Ramos (cell line): Measurements from ENCODE around the gene HBEGF.

Experiments used
- in situ Hi-C: fragments of 300-500 bp; cut with MboI; formaldehyde crosslinking; loops from one replicate; pipeline ENCODE4 v1.14.3; 2022; ENCODE audit warnings: low sequenced_read_pairs; ENCODE audit not compliant: unreplicated experiment

Gene HBEGF

GRCh38 chr5:140339636-140340035, 6.8 kb downstream of the HBEGF start:
- in situ Hi-C loops: no loop called here

GRCh38 chr5:140338908-140339307, 7.5 kb downstream of the HBEGF start:
- in situ Hi-C loops: no loop called here

GRCh38 chr5:140338336-140338735, 8.1 kb downstream of the HBEGF start:
- in situ Hi-C loops: no loop called here

DNA sequence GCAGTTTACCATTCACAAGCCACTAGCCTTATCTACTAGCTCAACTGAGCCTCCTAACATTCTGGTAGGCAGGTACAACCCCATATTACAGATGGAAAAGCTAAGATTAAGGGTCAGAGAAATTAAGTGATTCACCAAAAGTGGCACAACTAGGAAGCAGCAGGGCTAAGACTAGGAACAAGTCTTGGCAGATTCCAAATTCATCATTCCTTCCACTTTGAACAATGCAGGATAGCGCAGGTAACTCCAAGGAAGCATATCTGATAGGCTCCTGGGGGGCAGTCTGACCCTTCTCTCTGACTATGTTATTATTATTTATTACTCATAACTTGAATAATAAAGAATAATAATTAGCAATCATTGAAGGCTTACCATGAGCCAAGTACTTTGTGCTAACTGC, 8.5 kb downstream of the HBEGF start:
- in situ Hi-C loops: no loop called here

DNA sequence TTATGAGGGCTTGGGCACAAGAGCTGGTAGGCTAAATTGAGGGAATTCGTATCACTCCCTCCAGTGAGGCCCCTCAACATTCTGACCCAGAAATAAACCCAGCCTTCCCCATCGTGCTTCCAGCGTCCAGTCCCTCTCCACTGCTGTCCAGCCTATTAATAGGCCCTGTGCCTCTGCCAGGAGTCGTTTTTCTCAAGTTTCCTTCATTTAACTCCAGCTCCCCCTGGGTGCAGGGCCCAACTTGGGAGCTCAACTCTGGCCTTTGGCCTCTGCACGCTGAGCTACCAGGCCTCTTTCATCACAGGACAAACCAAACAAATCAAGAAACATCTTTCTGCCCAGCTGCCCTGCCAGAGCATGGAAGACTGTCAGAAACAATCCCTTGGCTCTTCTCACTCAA, 10.0 kb downstream of the HBEGF start:
- in situ Hi-C loops: no loop called here

- in situ Hi-C loops: no loop called here
Observed at GRCh38 chr5:140331638-140332037, 14.8 kb downstream of the HBEGF start.

DNA sequence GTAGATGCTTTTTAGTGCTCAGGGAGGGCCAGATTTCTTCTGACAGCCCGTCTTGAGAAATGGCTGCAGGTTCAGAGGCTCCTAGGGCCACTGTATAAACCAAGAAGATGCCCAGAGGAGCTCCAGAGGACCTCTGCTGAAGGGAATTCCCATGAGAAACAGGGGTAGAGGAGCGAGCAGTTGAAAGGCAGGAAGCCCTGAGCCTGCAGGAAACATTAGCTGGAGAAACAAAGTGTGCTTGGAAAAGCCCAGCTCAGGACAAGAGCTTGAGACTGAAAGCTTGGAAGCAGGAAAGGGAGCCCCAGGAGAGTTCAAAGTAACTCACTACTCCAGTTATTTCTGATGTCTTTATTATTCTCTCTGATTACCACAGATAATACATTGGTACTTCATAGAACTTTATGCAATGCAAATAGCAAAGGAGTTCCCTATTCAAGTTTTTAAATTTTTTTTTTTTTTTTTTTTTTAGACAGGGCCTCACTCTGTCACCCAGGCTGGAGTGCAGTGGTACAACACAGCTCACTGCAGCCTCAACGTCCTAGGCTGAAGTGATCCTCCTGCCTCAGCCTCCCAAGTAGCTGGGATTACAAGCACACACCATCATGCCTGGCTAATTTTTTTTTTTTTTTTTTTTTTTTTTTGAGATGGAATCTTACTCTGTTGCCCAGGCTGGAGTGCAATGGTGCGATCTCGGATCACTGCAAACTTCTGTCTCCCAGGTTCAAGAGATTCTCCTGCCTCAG, 16.5 kb downstream of the HBEGF start:
- in situ Hi-C loops: no loop called here

- in situ Hi-C loops: no loop called here
Observed at GRCh38 chr5:140328036-140328764, 18.2 kb downstream of the HBEGF start.

GRCh38 chr5:140327589-140327988, 18.8 kb downstream of the HBEGF start:
- in situ Hi-C loops: no loop called here

GRCh38 chr5:140325486-140325885, 20.9 kb downstream of the HBEGF start:
- in situ Hi-C loops: no loop called here

DNA sequence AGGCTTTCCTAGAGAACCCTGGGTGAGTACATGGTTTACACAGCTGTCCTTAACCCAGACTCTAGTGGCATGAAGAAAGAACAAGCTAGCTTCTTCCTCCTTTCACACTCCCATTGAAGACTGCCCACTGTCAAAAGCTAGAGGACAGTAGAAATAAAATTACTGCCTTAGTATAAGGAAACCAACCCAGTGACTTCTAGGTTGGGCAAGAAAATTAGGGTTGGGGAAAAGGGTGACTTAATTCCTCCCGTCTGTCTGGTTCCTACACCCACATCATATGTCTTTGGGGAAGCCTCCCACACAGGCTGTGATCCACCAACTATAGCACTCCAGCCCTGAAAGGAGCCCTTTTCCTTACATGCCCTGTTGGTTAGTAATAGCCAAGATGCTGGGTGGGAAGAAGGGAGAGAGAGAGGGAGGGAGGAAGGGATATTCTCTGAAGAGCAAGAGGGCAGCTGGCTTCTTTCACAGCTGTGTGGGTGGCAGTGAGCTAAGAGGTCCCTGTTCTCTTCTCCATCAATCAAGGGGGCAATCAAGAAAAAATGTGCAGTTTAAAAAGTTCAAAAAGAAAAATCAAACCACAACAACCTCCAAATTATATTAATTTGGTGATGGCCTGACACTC, 21.7 kb downstream of the HBEGF start:
- in situ Hi-C loops: no loop called here

- in situ Hi-C loops: no loop called here
Observed at GRCh38 chr5:140324041-140324600, 22.3 kb downstream of the HBEGF start.

GRCh38 chr5:140322751-140323731, 23.4 kb downstream of the HBEGF start:
- in situ Hi-C loops: no loop called here

- in situ Hi-C loops: no loop called here
Observed at GRCh38 chr5:140321796-140322195, 24.6 kb downstream of the HBEGF start.

- in situ Hi-C loops: no loop called here
Observed at GRCh38 chr5:140319833-140320232, 26.6 kb downstream of the HBEGF start.

DNA sequence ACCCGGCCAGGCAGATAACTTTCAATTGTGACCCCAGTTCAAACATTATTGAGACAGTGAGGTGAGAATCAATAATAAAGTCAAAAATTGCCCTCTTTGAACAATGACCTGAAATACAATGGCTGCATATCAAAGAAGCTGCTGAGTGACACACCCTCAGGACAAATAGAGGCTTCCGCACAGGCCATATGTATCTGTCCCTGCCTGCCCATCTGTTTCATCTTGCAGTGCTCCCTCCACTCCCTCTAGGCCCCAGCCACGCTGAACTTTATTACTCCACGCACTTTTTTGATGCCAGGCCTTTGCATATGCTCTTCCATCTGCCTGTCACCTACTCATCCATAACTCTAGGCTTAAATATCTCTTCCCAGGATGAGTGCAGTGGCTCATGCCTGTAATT, 27.6 kb downstream of the HBEGF start:
- in situ Hi-C loops: no loop called here

DNA sequence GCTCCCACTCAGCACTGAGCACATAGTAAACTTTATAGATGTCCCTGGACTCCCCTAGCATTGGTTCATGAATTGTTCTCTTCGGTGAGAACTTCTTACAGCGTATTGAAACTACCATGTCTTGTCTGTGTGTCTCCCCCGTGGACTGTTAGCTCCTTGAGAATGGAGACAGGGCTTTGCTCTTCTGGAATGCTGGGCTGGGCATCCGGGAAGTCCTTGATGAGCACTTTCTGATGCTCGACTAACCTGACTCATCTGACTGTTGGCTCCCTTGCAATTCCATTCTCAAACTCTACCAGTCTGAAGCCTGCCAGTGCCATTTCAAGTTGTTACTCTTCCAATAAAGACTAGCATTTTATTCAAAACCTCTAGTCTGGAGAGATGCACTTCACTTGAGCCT, 28.5 kb downstream of the HBEGF start:
- in situ Hi-C loops: no loop called here

DNA sequence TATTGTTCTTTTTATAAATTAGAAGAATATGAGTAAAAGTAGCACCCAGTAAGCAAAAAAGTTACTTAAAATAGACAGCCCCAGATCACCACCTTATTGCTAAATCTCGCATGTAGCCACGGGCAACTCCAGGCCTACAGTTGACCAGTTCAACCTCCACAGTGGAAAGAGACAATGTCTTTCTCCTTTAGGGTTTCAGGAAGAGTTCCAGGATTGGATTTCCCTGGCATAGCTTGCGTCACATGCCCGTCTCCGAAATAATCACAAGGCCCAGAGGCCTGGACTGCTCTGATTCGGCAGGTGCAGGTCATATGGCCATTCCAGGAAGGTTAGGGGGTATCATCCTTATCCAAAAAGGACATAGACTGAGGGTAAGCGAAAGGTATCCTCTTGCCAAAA, 33.6 kb downstream of the HBEGF start:
- in situ Hi-C loops: no loop called here

- in situ Hi-C loops: no loop called here
Observed at GRCh38 chr5:140312067-140312790, 34.2 kb downstream of the HBEGF start.
